ENCODE data around the gene OR6N1.

OR6N1 gene

DNA sequence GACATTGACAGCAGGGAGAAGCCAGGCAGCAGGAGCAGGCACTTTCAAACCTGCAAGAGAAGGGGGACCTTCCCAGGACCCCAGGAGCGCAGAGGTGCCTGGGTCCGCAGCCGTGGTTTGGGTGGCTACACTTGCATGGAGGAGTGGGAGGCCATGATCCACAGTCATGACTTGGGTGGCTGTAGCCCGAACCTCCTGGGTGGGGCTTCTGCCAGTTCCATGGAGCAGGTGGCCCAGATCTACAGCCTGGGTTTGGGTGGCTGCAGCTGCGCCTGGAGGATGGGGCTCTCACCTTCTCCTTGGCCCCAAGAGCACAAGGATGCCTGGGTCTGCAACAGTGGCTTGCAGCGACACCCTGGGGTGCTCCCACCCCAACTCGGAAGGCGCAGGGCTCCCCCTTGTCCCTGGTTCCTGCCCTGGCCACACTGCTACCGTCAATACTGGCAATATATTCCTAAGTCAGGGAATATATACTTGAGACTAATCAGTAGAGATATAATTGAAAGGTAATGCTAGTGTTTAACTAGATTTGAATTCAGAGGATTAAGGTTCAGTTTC is 19.8 kb downstream of the OR6N1 start:
- no peak for DNase-seq (ENCODE audit: low read depth in 2 of 2)

DNA sequence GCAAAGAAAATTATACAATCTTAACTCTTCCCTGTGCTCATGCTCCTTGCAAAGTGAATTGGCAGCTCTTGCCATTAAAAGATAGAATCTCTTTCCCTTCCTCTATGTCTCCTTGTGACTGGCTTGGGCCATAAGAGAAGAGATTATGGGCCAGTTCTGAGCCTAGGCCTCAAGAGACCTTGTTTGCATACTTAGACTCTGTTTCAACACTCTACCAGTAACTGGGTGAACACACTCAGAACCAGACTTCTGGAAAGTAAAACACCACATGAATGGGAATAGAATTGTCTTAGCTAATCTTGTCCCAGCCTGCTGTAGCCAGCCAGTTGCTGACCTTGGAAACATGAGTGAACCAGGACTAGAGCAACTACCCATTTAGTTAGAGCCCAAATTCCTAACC is 36.1 kb downstream of the OR6N1 start:
- no peak for DNase-seq (ENCODE audit: low read depth in 2 of 2)

DNA sequence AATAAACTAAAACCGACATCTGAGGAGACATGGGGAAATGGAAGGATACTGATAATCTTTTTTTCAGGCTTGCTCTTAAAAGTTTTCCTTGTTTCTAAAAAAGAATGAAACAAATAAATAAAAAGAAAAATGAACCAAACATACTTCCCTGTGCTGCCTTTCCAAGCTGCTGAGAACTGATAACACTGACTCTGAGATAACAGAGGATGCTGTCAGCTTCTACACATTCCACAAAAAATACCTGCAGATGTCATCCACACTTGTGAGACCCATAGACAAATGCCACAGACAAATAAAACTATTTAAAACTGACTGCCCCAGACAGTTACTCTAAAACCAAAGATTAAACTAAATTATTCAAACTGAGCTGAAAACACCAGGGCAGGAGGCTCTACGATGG is 39.5 kb downstream of the OR6N1 start:
- DNase-seq (ENCODE audit: low read depth in 2 of 2): no peak

DNA sequence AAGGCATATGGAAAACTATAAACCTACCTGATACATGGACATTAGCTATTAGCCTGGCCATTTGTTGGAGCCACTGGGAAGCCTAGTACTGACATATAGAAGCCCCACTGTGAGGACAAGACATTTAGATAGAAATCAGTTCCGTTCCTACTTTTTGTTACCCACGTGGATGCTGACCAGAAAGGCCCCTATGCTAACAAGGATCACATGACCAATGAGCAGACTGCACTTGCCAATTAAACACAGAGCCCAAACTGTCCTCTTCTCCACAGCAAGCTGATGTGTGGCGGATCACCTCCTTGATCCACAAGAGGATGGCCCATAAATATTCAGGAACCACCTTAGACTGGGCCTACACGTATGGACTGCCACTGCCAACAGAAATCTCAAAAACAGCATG is 40.3 kb downstream of the OR6N1 start:
- no peak for DNase-seq (ENCODE audit: low read depth in 2 of 2)

DNA sequence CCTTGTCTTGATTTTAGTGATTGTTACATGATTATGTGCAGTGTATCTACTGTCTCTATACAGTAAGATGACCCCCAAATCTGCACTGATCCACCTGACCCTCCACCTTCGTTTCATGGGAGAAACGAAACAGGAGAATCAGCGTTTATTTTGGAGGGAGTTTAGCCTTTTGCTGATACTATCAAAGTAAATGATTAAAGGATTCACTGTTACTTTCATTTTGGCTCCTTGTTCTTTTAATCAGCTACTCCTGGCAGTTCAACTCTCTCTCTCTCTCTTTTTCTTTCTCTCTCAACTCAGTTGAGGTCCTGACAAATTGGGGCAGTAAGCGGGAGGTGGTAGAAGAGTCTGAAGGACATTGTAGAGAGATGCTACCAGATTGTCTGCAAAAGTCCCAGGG is 41.5 kb downstream of the OR6N1 start:
- no peak for DNase-seq (ENCODE audit: low read depth in 2 of 2)

DNA sequence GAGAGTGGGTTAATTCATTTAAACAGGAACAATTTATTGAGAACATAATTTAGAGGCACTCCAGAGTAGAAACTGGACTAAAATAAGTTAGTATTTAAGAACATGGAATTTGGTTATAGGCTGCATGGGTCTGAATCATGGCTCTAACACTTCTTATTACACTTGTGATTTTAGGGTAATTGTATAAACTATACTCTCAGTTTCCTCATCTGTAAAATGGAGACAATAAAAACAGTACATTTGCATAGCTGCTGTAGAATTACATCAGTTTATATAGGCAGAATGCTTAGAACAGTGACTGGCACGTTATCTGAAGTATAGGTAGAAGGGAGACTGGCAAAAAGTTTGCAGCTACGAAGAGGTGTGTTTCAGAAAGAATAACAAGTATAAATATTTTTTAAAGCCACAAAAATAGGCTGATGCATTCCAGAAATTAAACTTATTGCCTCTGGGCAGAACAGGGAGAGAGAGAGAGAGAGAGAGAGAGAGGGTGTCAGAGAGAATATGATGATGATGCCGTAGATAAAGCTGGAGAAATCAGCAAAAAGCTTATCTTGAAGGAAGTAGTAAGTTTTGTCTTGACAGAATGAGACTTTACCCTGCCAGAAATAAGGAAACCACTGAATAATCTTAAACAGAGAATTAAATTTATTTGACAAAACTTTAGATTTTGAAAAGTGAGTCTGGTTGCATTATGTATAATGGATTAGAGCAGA is 43.3 kb downstream of the OR6N1 start:
- no peak for DNase-seq (ENCODE audit: low read depth in 2 of 2)

DNA sequence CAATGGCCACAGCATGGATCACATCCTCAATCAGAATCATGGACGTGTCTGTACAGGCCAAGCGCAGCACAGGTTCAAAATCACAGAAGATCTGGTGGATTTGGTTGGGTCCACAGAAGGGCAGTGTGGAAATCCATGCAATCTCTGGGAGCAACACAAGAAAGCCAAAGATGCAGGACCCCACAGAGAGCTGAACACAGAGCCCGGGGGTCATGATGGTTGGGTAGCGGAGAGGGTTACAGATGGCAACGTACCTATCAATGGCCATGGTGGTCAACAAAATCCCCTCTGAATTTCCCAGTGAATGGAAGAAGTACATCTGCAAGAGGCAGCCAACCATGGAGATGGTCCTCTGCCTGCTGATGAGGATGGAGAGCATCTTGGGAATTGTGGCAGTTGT is 47.6 kb downstream of the OR6N1 start:
- no peak for DNase-seq (ENCODE audit: low read depth in 2 of 2)

DNA sequence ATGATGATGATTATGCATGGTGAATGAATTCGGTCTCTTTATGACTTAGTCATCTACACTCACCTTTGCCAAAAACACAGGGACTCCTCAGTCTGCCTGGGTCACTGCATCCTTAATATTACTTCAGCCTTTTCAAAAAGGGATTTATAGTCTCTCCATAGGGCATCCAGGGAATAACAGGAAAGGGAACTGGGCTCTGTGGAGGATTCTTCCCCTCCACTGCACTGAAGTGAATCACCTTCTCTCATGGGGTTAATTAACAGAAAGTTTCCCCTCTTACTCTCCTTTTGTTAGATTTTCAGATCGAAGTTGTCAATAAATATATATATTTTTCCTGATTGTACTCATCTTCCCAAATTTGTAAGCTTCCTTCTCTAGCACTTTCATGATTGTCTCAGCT is 51.4 kb downstream of the OR6N1 start, which contains the start of gene OR6K3:
Gene OR6K3, minus strand, starts transcription at position 101 of the 400 bp plus-strand sequence. CDS start 2,605 bp downstream, outside the sequence.
- no peak for DNase-seq (ENCODE audit: low read depth in 2 of 2)

DNA sequence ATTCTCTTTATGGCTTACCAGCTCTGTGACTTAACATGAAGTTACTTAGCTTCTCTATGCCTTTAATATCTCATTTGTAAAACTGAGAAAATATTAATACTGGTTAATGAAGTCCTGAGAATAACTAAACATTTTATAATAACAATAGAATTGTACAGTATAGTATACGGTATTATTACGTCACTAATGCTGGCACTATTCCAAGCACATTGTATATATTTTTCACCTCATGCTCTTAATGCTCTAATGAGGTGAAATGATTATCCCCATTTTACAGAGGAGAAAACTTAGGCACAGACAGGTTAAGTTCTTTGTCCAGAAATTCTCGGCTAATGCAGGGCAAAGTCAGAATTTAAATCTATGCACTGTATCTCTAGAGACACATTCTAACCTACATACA is 52.3 kb downstream of the OR6N1 start:
- no peak for DNase-seq (ENCODE audit: low read depth in 2 of 2)

DNA sequence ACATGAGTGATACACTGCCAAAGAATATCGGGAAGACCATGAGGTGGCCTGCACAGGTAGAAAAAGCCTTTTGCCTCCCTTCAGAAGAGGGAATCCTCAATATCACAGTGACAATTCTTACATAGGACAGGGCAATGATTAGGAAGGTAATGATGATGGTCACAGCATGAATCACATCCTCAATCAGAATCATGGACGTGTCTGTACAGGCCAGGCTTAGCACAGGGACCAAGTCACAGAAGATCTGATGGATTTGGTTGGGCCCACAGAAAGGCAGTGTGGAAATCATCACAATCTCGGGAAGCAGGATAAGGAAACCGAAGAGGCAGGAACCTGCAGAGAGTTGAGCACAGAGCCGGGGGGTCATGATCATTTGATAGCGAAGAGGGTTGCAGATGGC is 54.7 kb downstream of the OR6N1 start:
- no peak for DNase-seq (ENCODE audit: low read depth in 2 of 2)

DNA sequence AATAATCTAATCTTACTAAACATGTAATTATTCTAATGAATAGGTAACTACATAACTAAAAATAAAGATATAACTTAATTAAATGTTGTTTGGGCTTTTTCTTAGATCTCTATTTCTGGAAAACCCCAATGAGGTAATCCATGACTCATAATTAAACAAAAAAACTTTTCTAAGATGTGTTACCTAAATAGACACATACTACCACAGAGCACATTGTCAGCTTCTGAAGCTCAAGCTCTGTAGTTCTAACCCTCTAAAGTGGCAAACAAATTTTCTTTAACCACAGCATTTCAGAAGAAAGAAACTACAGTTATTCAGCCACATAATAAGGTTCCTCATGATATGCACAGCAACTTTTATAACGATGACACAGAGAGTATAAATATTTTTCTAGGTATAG is 55.7 kb downstream of the OR6N1 start:
- no peak for DNase-seq (ENCODE audit: low read depth in 2 of 2)

DNA sequence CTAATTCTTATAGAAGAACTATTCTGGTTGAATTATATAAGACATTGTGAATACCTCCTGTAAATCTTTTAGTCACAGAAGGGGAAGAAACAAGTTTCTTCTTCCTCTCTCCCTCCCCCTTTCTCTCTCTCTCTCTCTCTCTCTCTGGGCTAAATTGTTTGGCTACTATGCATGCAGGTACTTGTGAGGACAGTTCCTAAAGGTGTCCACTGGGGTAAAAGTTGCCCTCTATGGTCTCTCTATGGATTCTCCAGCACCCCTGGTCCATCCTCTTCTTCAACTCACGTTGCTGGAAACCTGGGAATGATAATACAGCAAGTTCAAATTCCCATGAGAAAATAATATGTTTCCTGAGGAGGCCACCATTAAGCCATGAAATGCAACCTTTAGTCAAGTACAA is 57.2 kb downstream of the OR6N1 start:
- no peak for DNase-seq (ENCODE audit: low read depth in 2 of 2)
